Neural progenitor cell (in vitro differentiated cells): ENCODE results near the gene SLC41A3. TPM values are rescaled to one million over a fixed set of nuclear protein-coding genes. Genes with fewer than 3 reads are reported as not detected.

Experiments used
- DNase-seq: peaks from one replicate; pipeline ENCODE4 v3.0.0-alpha.2; 2016; ENCODE audit warnings: low spot score
- H2AFZ ChIP-seq: fragments of 200-600 bp; sonication (generic); replicated peaks from 2 replicates; pipeline ENCODE4 v1.6.1; 2016; ENCODE audit warnings: antibody characterized with exemption
- H3F3A ChIP-seq: fragments of 200-600 bp; sonication (generic); 2 replicates; pipeline ENCODE4 v1.6.1; 2016; ENCODE audit warnings: antibody characterized with exemption, low read depth
- H3K27ac ChIP-seq: fragments of 200-600 bp; sonication (generic); 2 replicates; pipeline ENCODE4 v1.5.1; 2016; ENCODE audit warnings: mild to moderate bottlenecking
- H3K27me3 ChIP-seq: fragments of 200-600 bp; sonication (generic); 2 replicates; pipeline ENCODE4 v1.6.1; 2016; ENCODE audit warnings: mild to moderate bottlenecking, moderate library complexity
- H3K36me3 ChIP-seq: fragments of 200-600 bp; sonication (generic); 2 replicates; pipeline ENCODE4 v1.5.1; 2016
- H3K4me1 ChIP-seq: fragments of 200-600 bp; sonication (generic); 2 replicates; pipeline ENCODE4 v1.6.1; 2016; ENCODE audit warnings: mixed run types
- H3K4me2 ChIP-seq: fragments of 200-600 bp; sonication (generic); 2 replicates; pipeline ENCODE4 v1.6.1; 2016
- H3K4me3 ChIP-seq: fragments of 200-600 bp; sonication (generic); 2 replicates; pipeline ENCODE4 v1.5.1; 2016
- H3K79me2 ChIP-seq: fragments of 200-600 bp; sonication (generic); 2 replicates; pipeline ENCODE4 v1.6.1; 2016; ENCODE audit warnings: low read depth
- H3K9ac ChIP-seq: fragments of 200-600 bp; sonication (generic); 2 replicates; pipeline ENCODE4 v1.6.1; 2016
- H3K9me3 ChIP-seq: fragments of 200-600 bp; sonication (generic); 2 replicates; pipeline ENCODE4 v1.5.1; 2016; ENCODE audit warnings: low read depth
- H4K20me1 ChIP-seq: fragments of 200-600 bp; sonication (generic); 2 replicates; pipeline ENCODE4 v1.6.1; 2016; ENCODE audit warnings: low read depth
- H3K27ac Mint-ChIP-seq: 3 replicates; pipeline ENCODE4 v1.8.0; 2021; ENCODE audit warnings: mixed read lengths
- H3K27me3 Mint-ChIP-seq: 2 replicates; pipeline ENCODE4 v1.8.0; 2022; ENCODE audit warnings: low read depth, mild to moderate bottlenecking, inconsistent platforms, moderate library complexity, mixed read lengths; ENCODE audit not compliant: insufficient read depth
- H3K36me3 Mint-ChIP-seq: 3 replicates; pipeline ENCODE4 v1.8.0; 2021; ENCODE audit warnings: mixed read lengths
- H3K4me1 Mint-ChIP-seq: 3 replicates; pipeline ENCODE4 v1.8.0; 2021; ENCODE audit warnings: mixed read lengths
- H3K4me3 Mint-ChIP-seq: 3 replicates; pipeline ENCODE4 v1.8.0; 2021; ENCODE audit warnings: mild to moderate bottlenecking, moderate library complexity, mixed read lengths
- H3K9me3 Mint-ChIP-seq: 3 replicates; pipeline ENCODE4 v1.8.0; 2020; ENCODE audit warnings: mixed read lengths
- CTCF ChIP-seq: fragments of 200-600 bp; sonication (generic); IDR thresholded peaks from 2 replicates; pipeline ENCODE4 v1.5.1; 2017; ENCODE audit warnings: antibody characterized with exemption, mild to moderate bottlenecking
- EZH2 ChIP-seq: fragments of 200-600 bp; sonication (generic); IDR thresholded peaks from 2 replicates; pipeline ENCODE4 v1.6.1; 2017; ENCODE audit warnings: antibody characterized with exemption, mild to moderate bottlenecking, moderate library complexity
- EZH2phosphoT487 ChIP-seq: fragments of 200-600 bp; sonication (generic); IDR thresholded peaks from 2 replicates; pipeline ENCODE4 v1.6.1; 2017; ENCODE audit warnings: antibody characterized with exemption
- total RNA-seq: library from RNA; depleted of rRNA; stranded (reverse); fragments of >200 nt; gene quantifications from 2 replicates; pipeline ENCODE4 v1.2.3, GENCODE V29; 2015; ENCODE audit warnings: low replicate concordance

The SLC41A3 gene
- total RNA-seq, 1 donor from 2014 or later: 24.9 TPM

DNA sequence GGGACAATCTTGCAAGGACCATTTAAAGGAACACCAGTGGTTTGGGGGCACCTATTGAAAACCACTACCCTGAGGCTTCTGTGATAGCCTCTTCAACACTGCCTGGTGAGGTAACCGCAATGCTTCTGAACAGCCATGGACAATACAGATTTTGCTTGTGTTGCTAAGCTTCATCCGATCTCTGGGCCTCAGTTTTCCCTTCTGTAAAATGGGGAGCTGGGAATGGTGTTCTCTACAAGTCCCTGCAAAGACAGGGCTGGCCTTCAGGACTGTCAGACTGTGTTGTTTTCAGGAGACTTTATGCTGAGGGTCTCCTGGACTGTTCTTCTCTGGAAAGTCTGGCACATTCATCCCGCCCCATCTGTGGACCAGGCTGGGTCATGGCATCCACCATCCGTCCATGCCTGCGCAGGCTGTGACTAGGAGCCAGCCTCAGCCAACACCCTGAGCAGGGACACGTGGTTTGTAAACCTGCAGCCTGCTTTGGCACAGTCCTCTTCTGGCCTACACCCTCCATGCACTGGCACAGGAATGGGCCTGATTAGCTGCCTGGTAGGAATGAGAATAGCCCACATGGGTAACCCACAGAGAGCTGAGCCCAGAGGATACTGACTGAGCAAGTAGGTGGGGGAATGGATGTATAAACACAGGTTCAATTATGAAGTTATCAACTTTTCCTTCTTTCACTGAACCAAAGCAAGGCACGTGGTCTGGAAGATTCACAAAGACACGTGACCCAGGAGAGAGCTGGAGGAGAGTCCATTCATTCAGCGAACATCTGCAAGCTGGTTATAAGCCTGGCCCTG is 59.7 kb downstream of the SLC41A3 start:
- Histone ChIP-seq H3F3A (no peaks in the 10 kb centered on the region), H3K27ac (no peak overlapping the region), H3K4me2 (no peak overlapping the region), H3K27me3 (no peaks in the 10 kb centered on the region), H3K9ac (no peak overlapping the region), H3K79me2 (no peaks in the 10 kb centered on the region), H3K4me3 (no peak overlapping the region), H2AFZ (no peak overlapping the region), H3K9me3 (no peaks in the 10 kb centered on the region), H4K20me1 (no peaks in the 10 kb centered on the region), H3K4me1 (no peaks in the 10 kb centered on the region), H3K36me3 (no peaks in the 10 kb centered on the region)
- Mint-ChIP-seq H3K27me3 (no peaks in the 10 kb centered on the region), H3K36me3 (peaks cover 31% of the 10 kb centered on the region), H3K27ac (no peak overlapping the region), H3K4me3 (no peak overlapping the region), H3K4me1 (peaks cover 9% of the 10 kb centered on the region), H3K9me3 (peaks cover 14% of the 10 kb centered on the region)
- TF ChIP-seq CTCF (no peak), EZH2 (no peak), EZH2phosphoT487 (no peak)
- no peak for DNase-seq

- peak; percentile 40 for DNase-seq
- H3K4me3 Mint-ChIP-seq: no peak overlapping the region
- Histone ChIP-seq H3K9me3 (no peaks in the 10 kb centered on the region), H3K4me1 (no peaks in the 10 kb centered on the region), H3K27ac (no peak overlapping the region), H3K27me3 (no peaks in the 10 kb centered on the region), H3K4me3 (no peak overlapping the region), H3K9ac (no peak overlapping the region), H3F3A (no peaks in the 10 kb centered on the region), H3K79me2 (no peaks in the 10 kb centered on the region), H3K36me3 (no peaks in the 10 kb centered on the region), H2AFZ (no peak overlapping the region), H3K4me2 (no peak overlapping the region), H4K20me1 (no peaks in the 10 kb centered on the region)
- peaks cover 10% of the 10 kb centered on the region for H3K4me1 Mint-ChIP-seq
- H3K9me3 Mint-ChIP-seq: peaks cover 8% of the 10 kb centered on the region
- H3K27me3 Mint-ChIP-seq: no peaks in the 10 kb centered on the region
- TF ChIP-seq EZH2phosphoT487: no peak
- no peak for TF ChIP-seq CTCF
- TF ChIP-seq EZH2: no peak
- peaks cover 25% of the 10 kb centered on the region for H3K36me3 Mint-ChIP-seq
- H3K27ac Mint-ChIP-seq: peak overlapping the region; percentile 57
These were observed 60.5 kb downstream of the SLC41A3 start for GRCh38 chr3:126023390-126023789.

DNA sequence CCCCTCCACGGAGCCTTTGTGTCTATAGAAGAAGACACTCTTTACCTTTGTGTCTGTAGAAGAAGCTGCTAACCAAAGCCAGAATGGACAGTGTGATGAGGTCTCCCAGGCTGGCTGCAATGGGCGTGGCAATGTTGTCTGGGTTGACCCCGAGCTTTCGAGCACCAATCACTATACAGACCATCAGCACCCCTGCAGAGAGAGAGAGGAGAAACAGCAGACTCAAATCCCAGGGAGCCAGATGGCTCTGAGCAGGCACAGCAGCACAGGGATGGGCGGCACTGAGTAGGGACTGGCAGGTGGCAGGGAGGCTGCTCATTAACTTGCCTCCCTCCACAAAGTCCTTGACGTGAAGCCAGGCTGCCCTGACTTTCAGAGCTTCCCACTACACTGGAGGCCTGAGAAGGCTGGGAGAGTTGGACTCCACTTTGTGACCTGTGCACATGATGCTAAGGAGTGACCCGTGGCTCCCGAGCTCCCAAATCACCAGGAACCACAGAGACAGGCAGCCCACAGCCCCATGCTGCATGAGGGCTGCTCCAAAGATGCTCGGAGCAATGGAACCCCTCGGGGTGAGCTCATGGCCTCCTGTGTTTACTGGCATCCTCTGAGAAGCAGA is 61.1 kb downstream of the SLC41A3 start:
- DNase-seq: no peak
- H3K27me3 ChIP-seq: no peaks in the 10 kb centered on the region
- no peaks in the 10 kb centered on the region for H3K27me3 Mint-ChIP-seq
- no peaks in the 10 kb centered on the region for H3F3A ChIP-seq
- no peak overlapping the region for H3K27ac ChIP-seq
- H4K20me1 ChIP-seq: no peaks in the 10 kb centered on the region
- no peaks in the 10 kb centered on the region for H3K4me1 ChIP-seq
- no peak overlapping the region for H3K4me2 ChIP-seq
- H3K36me3 Mint-ChIP-seq: peaks cover 24% of the 10 kb centered on the region
- H3K36me3 ChIP-seq: no peaks in the 10 kb centered on the region
- H3K4me1 Mint-ChIP-seq: peaks cover 10% of the 10 kb centered on the region
- no peak overlapping the region for H3K4me3 ChIP-seq
- H3K9me3 ChIP-seq: no peaks in the 10 kb centered on the region
- H3K4me3 Mint-ChIP-seq: no peak overlapping the region
- H3K79me2 ChIP-seq: no peaks in the 10 kb centered on the region
- H2AFZ ChIP-seq: no peak overlapping the region
- no peak for TF ChIP-seq EZH2phosphoT487
- no peak for TF ChIP-seq EZH2
- no peak for TF ChIP-seq CTCF
- H3K9me3 Mint-ChIP-seq: peaks cover 6% of the 10 kb centered on the region
- no peak overlapping the region for H3K9ac ChIP-seq
- H3K27ac Mint-ChIP-seq: peak overlapping the region; percentile 57
